Endodermal cell (in vitro differentiated cells): ENCODE data around the gene CARM1. TPM values are rescaled to one million over a fixed set of nuclear protein-coding genes. Genes with fewer than 3 reads are reported as not detected.
"Not testable (repeated sequence)": the region's sequence is repeated elsewhere in the genome, so short reads cannot be mapped to it uniquely, and the experiment has no call there.

ENCODE experiments used
- DNase-seq: peaks from one replicate; pipeline ENCODE4 v3.0.0-alpha.2; 2017
- H3K27ac ChIP-seq: 2 replicates; pipeline ENCODE4 v1.5.1; 2013; ENCODE audit warnings: mild to moderate bottlenecking, low read depth, low read length, moderate library complexity
- H3K27me3 ChIP-seq: 2 replicates; pipeline ENCODE4 v1.6.1; 2013; ENCODE audit warnings: mild to moderate bottlenecking, low read length, moderate library complexity; ENCODE audit not compliant: insufficient read depth, control insufficient read depth, poor library complexity, severe bottlenecking
- H3K36me3 ChIP-seq: 2 replicates; pipeline ENCODE4 v1.7.0; 2013; ENCODE audit warnings: mild to moderate bottlenecking, low read length, moderate library complexity; ENCODE audit not compliant: control insufficient read depth, insufficient read depth
- H3K4me1 ChIP-seq: one replicate; pipeline ENCODE4 v1.7.0; 2013; ENCODE audit warnings: low read length; ENCODE audit not compliant: control insufficient read depth, insufficient read depth
- H3K4me3 ChIP-seq: 2 replicates; pipeline ENCODE4 v1.5.1; 2013; ENCODE audit warnings: mild to moderate bottlenecking, low read length, moderate library complexity
- H3K9ac ChIP-seq: 2 replicates; pipeline ENCODE4 v1.6.1; 2013; ENCODE audit warnings: mild to moderate bottlenecking, low read length, moderate library complexity; ENCODE audit not compliant: poor library complexity, severe bottlenecking; ENCODE audit errors: extremely low read depth
- H3K9me3 ChIP-seq: 2 replicates; pipeline ENCODE4 v1.6.1; 2013; ENCODE audit warnings: mild to moderate bottlenecking, low read length, moderate library complexity; ENCODE audit not compliant: control insufficient read depth
- H3K27ac Mint-ChIP-seq: 2 replicates; pipeline ENCODE4 v1.8.0; 2020; ENCODE audit warnings: mixed read lengths
- H3K27me3 Mint-ChIP-seq: 2 replicates; pipeline ENCODE4 v1.8.0; 2021; ENCODE audit warnings: mild to moderate bottlenecking, mixed read lengths; ENCODE audit not compliant: insufficient read depth
- H3K36me3 Mint-ChIP-seq: 2 replicates; pipeline ENCODE4 v1.8.0; 2020; ENCODE audit warnings: low read depth, mixed read lengths
- H3K4me1 Mint-ChIP-seq: 2 replicates; pipeline ENCODE4 v1.8.0; 2020; ENCODE audit warnings: mixed read lengths
- H3K4me3 Mint-ChIP-seq: 2 replicates; pipeline ENCODE4 v1.8.0; 2020; ENCODE audit warnings: mild to moderate bottlenecking, moderate library complexity, mixed read lengths
- H3K9me3 Mint-ChIP-seq: 2 replicates; pipeline ENCODE4 v1.8.0; 2020; ENCODE audit warnings: mild to moderate bottlenecking, mixed read lengths
- WGBS, 2 experiments: methylation state at CpG; one replicate each; pipeline versions ENCODE4 v1.1.5 to v1.1.7; 2013; ENCODE audit warnings: missing lambda C conversion rate in 2 of 2, mixed read lengths in 1 of 2; ENCODE audit not compliant: insufficient coverage in 1 of 2, insufficient read length in 1 of 2; 5-methylcytosine and 5-hydroxymethylcytosine counted together
- total RNA-seq, 2 donors: library from RNA; stranded (reverse); fragmentation: NEBNext Ultra II Directional in 1 of 2; extraction: Animal tissue kit (Norgen Biotek cat#: 25700) in 1 of 2; gene quantifications; 2 replicates in 1 of 2; 3 replicates in 1 of 2; pipeline ENCODE4 v1.2.1, GENCODE V29; 2021
- TF ChIP-seq, protein P1 (sequence below): fragments of 200-600 bp; sonication (generic); conservative IDR thresholded peaks from 2 replicates; pipeline ENCODE4 v1.5.0; 2021; ENCODE audit warnings: antibody characterized with exemption, mild to moderate bottlenecking

The CARM1 gene
- total RNA-seq, 2 donors from 2014 or later: 80.6 to 86.6 TPM

DNA sequence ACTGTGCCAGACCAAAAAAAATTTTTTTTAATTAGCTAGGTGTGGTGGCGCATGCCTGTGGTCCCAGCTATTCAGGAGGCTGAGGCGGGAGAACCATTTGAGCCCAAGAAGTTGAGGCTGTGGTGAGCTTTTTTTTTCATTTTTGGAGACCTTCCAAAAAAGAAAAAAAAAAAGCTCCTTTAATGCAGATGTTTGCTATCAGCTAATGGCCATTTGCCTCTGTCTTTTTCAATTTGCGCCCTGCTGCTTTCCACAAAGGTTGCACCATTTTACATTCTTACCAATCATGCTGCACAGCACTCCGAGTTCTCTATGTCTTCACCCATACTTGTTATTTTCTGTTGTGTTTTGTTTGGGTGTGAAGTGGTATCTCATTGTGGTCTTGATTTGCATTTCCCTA, 73.9 kb downstream of the CARM1 start:
- H3K4me3 Mint-ChIP-seq: no peak overlapping the region
- Histone ChIP-seq H3K27me3 (no peaks in the 10 kb centered on the region), H3K9ac (no peak overlapping the region), H3K9me3 (no peaks in the 10 kb centered on the region), H3K36me3 (no peaks in the 10 kb centered on the region), H3K27ac (no peak overlapping the region), H3K4me3 (no peak overlapping the region), H3K4me1 (no peaks in the 10 kb centered on the region)
- H3K27ac Mint-ChIP-seq: no peak overlapping the region
- H3K36me3 Mint-ChIP-seq: no peaks in the 10 kb centered on the region
- WGBS, 2 experiments: 98 to 100% methylated on average over 2 to 3 of the region's 4 CpGs
- H3K9me3 Mint-ChIP-seq: no peaks in the 10 kb centered on the region
- H3K4me1 Mint-ChIP-seq: peaks cover 4% of the 10 kb centered on the region
- TF ChIP-seq, protein P1, sequence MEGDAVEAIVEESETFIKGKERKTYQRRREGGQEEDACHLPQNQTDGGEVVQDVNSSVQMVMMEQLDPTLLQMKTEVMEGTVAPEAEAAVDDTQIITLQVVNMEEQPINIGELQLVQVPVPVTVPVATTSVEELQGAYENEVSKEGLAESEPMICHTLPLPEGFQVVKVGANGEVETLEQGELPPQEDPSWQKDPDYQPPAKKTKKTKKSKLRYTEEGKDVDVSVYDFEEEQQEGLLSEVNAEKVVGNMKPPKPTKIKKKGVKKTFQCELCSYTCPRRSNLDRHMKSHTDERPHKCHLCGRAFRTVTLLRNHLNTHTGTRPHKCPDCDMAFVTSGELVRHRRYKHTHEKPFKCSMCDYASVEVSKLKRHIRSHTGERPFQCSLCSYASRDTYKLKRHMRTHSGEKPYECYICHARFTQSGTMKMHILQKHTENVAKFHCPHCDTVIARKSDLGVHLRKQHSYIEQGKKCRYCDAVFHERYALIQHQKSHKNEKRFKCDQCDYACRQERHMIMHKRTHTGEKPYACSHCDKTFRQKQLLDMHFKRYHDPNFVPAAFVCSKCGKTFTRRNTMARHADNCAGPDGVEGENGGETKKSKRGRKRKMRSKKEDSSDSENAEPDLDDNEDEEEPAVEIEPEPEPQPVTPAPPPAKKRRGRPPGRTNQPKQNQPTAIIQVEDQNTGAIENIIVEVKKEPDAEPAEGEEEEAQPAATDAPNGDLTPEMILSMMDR: no peak
- DNase-seq: no peak
- no peaks in the 10 kb centered on the region for H3K27me3 Mint-ChIP-seq

DNA sequence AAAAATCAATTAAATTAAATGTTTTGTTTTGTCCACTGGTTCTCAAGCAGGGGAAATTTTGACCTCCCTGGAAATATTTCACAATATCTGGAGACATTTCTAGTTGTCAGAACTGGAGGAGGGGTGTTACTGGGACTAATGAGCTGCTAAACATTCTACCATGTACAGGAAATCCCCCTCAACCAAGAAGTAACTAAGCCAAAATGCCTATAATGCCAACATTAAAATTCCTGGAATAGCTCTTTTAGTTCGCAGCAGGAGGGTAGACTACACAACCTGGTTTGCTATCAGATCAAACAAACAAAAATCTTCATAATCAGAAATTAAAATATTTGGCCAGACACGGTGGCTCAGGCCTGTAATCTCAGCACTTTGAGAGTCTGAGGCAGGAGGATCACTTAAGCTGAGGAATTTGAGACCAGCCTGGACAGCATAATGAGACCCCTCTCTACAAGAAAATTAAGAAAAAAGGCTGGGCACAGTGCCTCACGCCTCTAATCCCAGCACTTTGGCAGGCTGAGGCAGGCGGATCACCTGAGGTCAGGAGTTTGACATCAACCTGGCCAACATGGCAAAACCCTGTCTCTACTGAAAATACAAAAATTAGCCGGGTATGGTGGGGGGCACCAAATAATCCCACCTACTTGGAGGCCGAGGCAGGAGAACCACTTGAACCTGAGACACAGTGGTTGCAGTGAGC, 75.8 kb downstream of the CARM1 start:
- WGBS, 2 experiments: 86 to 94% methylated on average over 4 to 6 of the region's 6 CpGs
- H3K9ac ChIP-seq: no peak overlapping the region
- Mint-ChIP-seq H3K4me1 (peaks cover 4% of the 10 kb centered on the region), H3K27ac (no peak overlapping the region), H3K36me3 (no peaks in the 10 kb centered on the region), H3K9me3 (no peaks in the 10 kb centered on the region), H3K4me3 (no peak overlapping the region), H3K27me3 (no peaks in the 10 kb centered on the region)
- TF ChIP-seq, protein P1: no peak
- no peaks in the 10 kb centered on the region for H3K36me3 ChIP-seq
- no peaks in the 10 kb centered on the region for H3K9me3 ChIP-seq
- no peaks in the 10 kb centered on the region for H3K27me3 ChIP-seq
- no peak overlapping the region for H3K4me3 ChIP-seq
- H3K27ac ChIP-seq: no peak overlapping the region
- no peak for DNase-seq
- H3K4me1 ChIP-seq: no peaks in the 10 kb centered on the region

DNA sequence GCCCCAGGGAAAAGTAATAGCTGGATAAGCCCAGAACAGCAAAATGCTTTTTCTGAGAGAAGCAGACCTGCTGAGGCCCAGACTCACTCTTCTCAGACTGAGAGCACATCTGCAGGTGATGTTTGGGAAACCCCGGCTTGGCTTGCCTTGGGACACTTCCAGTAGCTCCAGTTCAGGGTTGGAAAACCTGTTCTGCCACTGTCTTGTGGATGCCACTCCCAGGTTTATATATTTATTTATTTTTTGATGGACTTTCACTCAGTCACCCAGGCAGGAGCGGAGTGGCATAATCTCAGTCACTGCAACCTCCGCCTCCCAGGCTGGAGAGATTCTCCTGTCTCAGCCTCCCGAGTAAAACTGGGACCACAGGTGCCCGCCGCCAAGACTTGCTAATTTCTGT, 81.5 kb downstream of the CARM1 start:
- H3K27ac Mint-ChIP-seq: no peak overlapping the region
- Histone ChIP-seq H3K27me3 (no peaks in the 10 kb centered on the region), H3K9ac (no peak overlapping the region), H3K4me3 (no peak overlapping the region), H3K27ac (no peak overlapping the region), H3K9me3 (no peaks in the 10 kb centered on the region), H3K4me1 (no peaks in the 10 kb centered on the region), H3K36me3 (no peaks in the 10 kb centered on the region)
- no peak for DNase-seq
- no peaks in the 10 kb centered on the region for H3K9me3 Mint-ChIP-seq
- no peaks in the 10 kb centered on the region for H3K36me3 Mint-ChIP-seq
- H3K4me1 Mint-ChIP-seq: no peaks in the 10 kb centered on the region
- no peak overlapping the region for H3K4me3 Mint-ChIP-seq
- 93 to 100% methylated on average over 3 to 6 of the region's 6 CpGs for WGBS, 2 experiments
- TF ChIP-seq, protein P1: no peak
- H3K27me3 Mint-ChIP-seq: no peaks in the 10 kb centered on the region

DNA sequence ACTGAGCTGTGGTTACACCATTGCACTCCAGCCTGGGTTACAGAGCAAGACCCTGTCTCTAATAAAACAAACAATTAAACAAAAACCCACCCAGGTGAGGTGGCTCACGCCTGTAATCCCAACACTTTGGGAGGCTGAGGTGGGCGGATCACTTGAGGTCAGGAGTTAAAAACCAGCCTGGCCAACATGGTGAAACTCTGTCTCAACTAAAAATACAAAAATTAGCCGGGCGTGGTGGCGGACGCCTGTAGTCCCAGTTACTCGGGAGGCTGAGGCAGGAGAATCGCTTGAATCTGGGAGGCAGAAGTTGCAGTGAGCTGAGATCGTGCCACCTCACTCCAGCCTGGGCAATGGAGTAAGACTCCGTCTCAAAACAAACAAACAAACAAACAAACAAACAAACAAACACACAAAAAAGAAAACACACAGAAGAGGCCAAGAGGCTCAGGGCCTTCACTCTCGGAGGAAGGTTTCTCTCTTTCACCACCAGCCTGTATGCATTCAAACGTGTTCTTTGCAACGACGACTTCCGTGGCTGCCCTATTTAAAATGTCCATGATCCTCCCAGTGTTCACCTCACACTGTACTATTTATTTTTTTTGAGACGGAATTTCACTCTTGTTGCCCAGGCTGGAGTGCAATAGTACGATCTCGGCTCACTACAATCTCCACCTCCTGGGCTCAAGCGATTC, 88.1 kb downstream of the CARM1 start:
- WGBS, 2 experiments: 92 to 95% methylated on average over 18 to 19 of the region's 19 CpGs
- H3K27ac Mint-ChIP-seq, H3K27me3 Mint-ChIP-seq: not testable (repeated sequence)

More for the DNA sequence above, 88.1 kb downstream of the CARM1 start:
- not testable (repeated sequence) for H3K9me3 Mint-ChIP-seq, H3K36me3 ChIP-seq, DNase-seq, H3K27me3 ChIP-seq, H3K27ac ChIP-seq, H3K4me1 ChIP-seq, H3K9ac ChIP-seq, H3K9me3 ChIP-seq, H3K4me1 Mint-ChIP-seq
- peak overlapping the region; percentile 96 for H3K4me3 Mint-ChIP-seq
- H3K4me3 ChIP-seq: peak overlapping the region; percentile 83
- peaks cover 10% of the 10 kb centered on the region for H3K36me3 Mint-ChIP-seq
